DND-41 (cell line): ENCODE results near the gene TRAPPC5.

Experiments used
- ATAC-seq: fragments of 200-7000 bp; cut with Tn5 transposase; 3 replicates; pipeline ENCODE4 v1.9.1; 2021; ENCODE audit warnings: low read depth; ENCODE audit not compliant: insufficient read depth
- DNase-seq: peaks from one replicate; pipeline ENCODE4 v3.0.0-alpha.2; 2020
- H2AFZ ChIP-seq: 2 replicates; pipeline ENCODE4 v1.6.0; 2012; ENCODE audit warnings: low read depth, low read length
- H3K27ac ChIP-seq: 2 replicates; pipeline ENCODE4 v1.5.1; 2012; ENCODE audit warnings: low read length, inconsistent platforms
- H3K27me3 ChIP-seq: fragments of 200-600 bp; sonication (generic); 2 replicates; pipeline ENCODE4 v1.6.0; 2012; ENCODE audit warnings: low read length, mild to moderate bottlenecking, inconsistent platforms; ENCODE audit not compliant: insufficient read depth, poor library complexity
- H3K36me3 ChIP-seq: 2 replicates; pipeline ENCODE4 v1.5.1; 2012; ENCODE audit warnings: low read length, inconsistent platforms; ENCODE audit not compliant: insufficient read depth
- H3K4me1 ChIP-seq: 2 replicates; pipeline ENCODE4 v1.5.1; 2012; ENCODE audit warnings: mild to moderate bottlenecking, low read length; ENCODE audit not compliant: insufficient read depth
- H3K4me2 ChIP-seq: 2 replicates; pipeline ENCODE4 v1.6.0; 2012; ENCODE audit warnings: mild to moderate bottlenecking, moderate library complexity, low read length, inconsistent platforms; ENCODE audit not compliant: insufficient read depth
- H3K4me3 ChIP-seq, 2 experiments: fragments of 200-600 bp in 1 of 2; shearing (Covaris generic) in 1 of 2; 2 replicates each; pipeline ENCODE4 v1.5.1; 2012 to 2016; ENCODE audit warnings: inconsistent platforms in 2 of 2, low read length in 2 of 2, mild to moderate bottlenecking in 2 of 2, low read depth in 1 of 2, moderate library complexity in 1 of 2
- H3K79me2 ChIP-seq: 2 replicates; pipeline ENCODE4 v1.6.0; 2012; ENCODE audit warnings: low read length, inconsistent platforms; ENCODE audit not compliant: insufficient read depth
- H3K9ac ChIP-seq: 2 replicates; pipeline ENCODE4 v1.6.0; 2012; ENCODE audit warnings: low read depth, mild to moderate bottlenecking, inconsistent platforms, low read length, moderate library complexity
- H3K9me3 ChIP-seq: 2 replicates; pipeline ENCODE4 v1.5.1; 2012; ENCODE audit warnings: low read length, moderate library complexity, mild to moderate bottlenecking, inconsistent platforms; ENCODE audit not compliant: insufficient read depth, severe bottlenecking
- H4K20me1 ChIP-seq: 2 replicates; pipeline ENCODE4 v1.6.0; 2012; ENCODE audit warnings: low read length; ENCODE audit not compliant: insufficient read depth
- CTCF ChIP-seq: IDR thresholded peaks from 2 replicates; pipeline ENCODE4 v1.5.1; 2012; ENCODE audit warnings: borderline replicate concordance, low read length, moderate library complexity, mild to moderate bottlenecking; ENCODE audit not compliant: poor library complexity, severe bottlenecking; ENCODE audit errors: extremely low read depth
- EZH2 ChIP-seq: IDR thresholded peaks from 3 replicates; pipeline ENCODE4 v1.6.1; 2012; ENCODE audit warnings: borderline replicate concordance, low read depth, mild to moderate bottlenecking, moderate library complexity, low read length, inconsistent platforms; ENCODE audit not compliant: severe bottlenecking

The TRAPPC5 gene

DNA sequence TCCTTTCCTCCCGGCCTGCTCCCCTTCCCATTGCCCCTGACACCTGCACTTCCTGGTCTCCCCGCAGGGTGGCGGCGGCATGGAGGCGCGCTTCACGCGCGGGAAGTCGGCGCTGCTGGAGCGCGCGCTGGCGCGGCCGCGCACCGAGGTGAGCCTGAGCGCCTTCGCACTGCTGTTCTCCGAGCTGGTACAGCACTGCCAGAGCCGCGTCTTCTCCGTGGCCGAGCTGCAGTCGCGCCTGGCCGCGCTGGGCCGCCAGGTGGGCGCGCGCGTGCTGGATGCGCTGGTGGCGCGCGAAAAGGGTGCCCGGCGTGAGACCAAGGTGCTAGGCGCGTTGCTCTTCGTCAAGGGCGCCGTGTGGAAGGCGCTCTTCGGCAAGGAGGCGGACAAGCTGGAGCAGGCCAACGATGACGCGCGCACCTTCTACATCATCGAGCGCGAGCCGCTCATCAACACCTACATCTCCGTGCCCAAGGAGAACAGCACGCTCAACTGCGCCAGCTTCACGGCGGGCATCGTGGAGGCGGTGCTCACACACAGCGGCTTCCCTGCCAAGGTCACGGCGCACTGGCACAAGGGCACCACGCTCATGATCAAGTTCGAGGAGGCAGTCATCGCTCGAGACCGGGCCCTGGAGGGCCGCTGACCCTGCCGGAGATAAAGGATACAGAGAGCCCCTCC lies 1.7 kb downstream of the TRAPPC5 start:
- peak overlapping the region; percentile 58 for H3K4me2 ChIP-seq
- H3K9me3 ChIP-seq = no peaks in the 10 kb centered on the region
- peak overlapping the region; percentile 82; the same call in 1 of the 2 replicates for H3K27ac ChIP-seq
- peak overlapping the region; percentile 94 for H3K9ac ChIP-seq
- peaks cover 39% of the 10 kb centered on the region for H3K4me1 ChIP-seq
- H3K4me3 ChIP-seq = peak overlapping the region in 1 of 2 experiments; percentile 90; a peak in 2 of 4 replicates
- peaks cover 22% of the 10 kb centered on the region for H4K20me1 ChIP-seq
- no peak for ATAC-seq
- no peak for DNase-seq
- peaks cover 22% of the 10 kb centered on the region for H3K36me3 ChIP-seq
- H2AFZ ChIP-seq = no peak overlapping the region
- peaks cover 26% of the 10 kb centered on the region for H3K79me2 ChIP-seq
- H3K27me3 ChIP-seq = no peaks in the 10 kb centered on the region
- TF ChIP-seq CTCF (no peak), EZH2 (no peak)

DNA sequence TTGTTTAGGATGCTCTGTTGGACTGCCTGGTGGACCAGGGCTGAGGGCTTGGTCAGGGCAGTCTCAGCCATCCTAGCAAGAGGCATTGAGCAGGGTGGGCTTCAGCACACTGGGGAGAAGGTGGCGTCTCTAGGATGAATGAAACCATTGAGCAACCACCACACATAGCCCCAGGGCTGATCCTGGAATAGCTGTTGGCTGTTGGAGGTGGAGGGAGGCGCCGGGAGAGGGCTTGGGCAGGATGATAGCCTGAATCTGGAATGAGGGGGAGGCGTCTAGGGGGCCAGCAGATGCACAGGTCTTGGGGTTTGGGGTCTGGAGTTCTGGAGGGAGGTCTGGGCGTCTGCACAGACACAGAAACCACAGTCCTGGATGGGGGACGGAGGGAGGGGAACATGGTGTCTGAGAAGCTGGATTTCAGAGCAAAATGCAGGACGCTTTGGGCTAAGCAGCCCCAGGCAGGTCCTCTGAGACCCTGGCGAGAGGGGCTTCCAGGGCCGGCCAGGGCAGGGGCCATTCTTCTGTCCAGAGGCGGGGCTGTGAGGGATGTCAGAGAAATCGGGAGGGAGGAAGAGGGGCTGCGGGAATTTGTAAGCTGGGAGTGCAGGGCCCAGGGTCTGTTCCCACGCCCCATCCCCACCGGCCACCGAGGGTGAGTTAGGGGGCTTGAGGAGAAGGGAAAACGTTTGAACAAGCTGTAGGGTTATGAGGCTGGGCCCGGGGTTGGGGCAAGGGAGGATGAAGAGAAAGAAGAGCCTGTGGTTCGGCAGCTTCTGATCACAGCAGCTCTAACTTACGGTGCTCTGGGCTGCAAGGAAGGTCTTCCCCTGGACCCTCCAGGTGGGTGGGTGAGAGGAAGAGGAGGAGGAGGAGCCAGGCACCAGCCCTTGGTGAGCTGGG lies 5.2 kb downstream of the TRAPPC5 start:
- DNase-seq = no peak
- no peak overlapping the region for H3K4me3 ChIP-seq

GRCh38 chr19:7687177-7687576 lies 6.5 kb downstream of the TRAPPC5 start:
- peaks cover 5% of the 10 kb centered on the region for H3K4me1 ChIP-seq
- peaks cover 14% of the 10 kb centered on the region for H4K20me1 ChIP-seq
- TF ChIP-seq EZH2 = no peak
- no peak for TF ChIP-seq CTCF

More for the DNA sequence above, 5.2 kb downstream of the TRAPPC5 start:
- Histone ChIP-seq H3K27ac (no peak overlapping the region), H3K9me3 (no peaks in the 10 kb centered on the region), H3K4me2 (no peak overlapping the region), H3K36me3 (peaks cover 22% of the 10 kb centered on the region), H3K79me2 (peaks cover 25% of the 10 kb centered on the region), H3K4me1 (peaks cover 15% of the 10 kb centered on the region), H3K27me3 (no peaks in the 10 kb centered on the region), H3K9ac (no peak overlapping the region), H4K20me1 (peaks cover 22% of the 10 kb centered on the region), H2AFZ (no peak overlapping the region)
- ATAC-seq = no peak
- TF ChIP-seq CTCF (no peak), EZH2 (no peak)

More at GRCh38 chr19:7687177-7687576, 6.5 kb downstream of the TRAPPC5 start:
- Histone ChIP-seq H3K9ac (no peak overlapping the region), H3K4me3 (no peak overlapping the region), H3K27me3 (no peaks in the 10 kb centered on the region), H3K4me2 (no peak overlapping the region), H3K36me3 (peaks cover 17% of the 10 kb centered on the region), H3K79me2 (peaks cover 11% of the 10 kb centered on the region), H3K27ac (no peak overlapping the region), H2AFZ (no peak overlapping the region), H3K9me3 (no peaks in the 10 kb centered on the region)
- DNase-seq (no peak), ATAC-seq (no peak)
